Measurements from ENCODE around the gene ZMYND15. TPM values are rescaled to one million over a fixed set of nuclear protein-coding genes. Genes with fewer than 3 reads are reported as not detected.
A peak's percentile ranks its signal among the peaks of the same experiment; 100 is the strongest.

ZMYND15 gene
- total RNA-seq, 1 experiment from 2014 or later: 0.42 TPM

DNA sequence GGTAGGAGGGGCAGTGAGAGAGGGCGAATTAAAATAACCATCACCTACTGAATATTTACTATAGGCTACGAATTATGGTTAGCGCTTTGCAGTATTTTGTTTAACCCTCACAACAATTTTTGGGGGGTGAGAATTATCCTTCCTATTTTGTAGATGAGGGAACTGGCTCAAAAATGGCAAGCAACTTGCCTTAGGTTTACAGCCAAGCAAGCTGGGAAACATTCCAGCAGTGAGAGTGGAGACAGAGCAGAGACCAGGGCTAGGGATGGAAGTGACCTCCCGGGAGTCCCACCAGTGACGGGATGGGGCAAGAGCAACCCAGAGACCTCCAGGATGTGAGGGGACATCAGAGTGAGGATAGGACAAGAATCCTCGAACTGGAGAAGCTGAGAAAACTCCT is 46.9 kb downstream of the ZMYND15 start:
- 0 out of 7 replicates have a peak overlapping the region, but pooled peaks of 1 of the 3 experiments have one; percentile 26 for H3K27ac Mint-ChIP-seq
- no peak overlapping the region for H3T11ph ChIP-seq (ENCODE audit: low read length)
- H2BK12ac ChIP-seq (ENCODE audit: insufficient read length, low read depth, low read length): no peak overlapping the region
- peaks cover 29 to 39% of the 10 kb centered on the region in 2 experiments for H3K4me1 Mint-ChIP-seq
- no peak overlapping the region for H4K91ac ChIP-seq (ENCODE audit: insufficient read length, low read depth, low read length)
- H4K8ac ChIP-seq (replicated peaks; ENCODE audit: insufficient read length, low read depth, low read length): no peak overlapping the region
- no peak overlapping the region for H2BK120ac ChIP-seq (ENCODE audit: low read depth, low read length, poor library complexity, severe bottlenecking)
- H3K23ac ChIP-seq (ENCODE audit: insufficient read length, low read depth, low read length): no peak overlapping the region
- TF ChIP-seq, protein P1, sequence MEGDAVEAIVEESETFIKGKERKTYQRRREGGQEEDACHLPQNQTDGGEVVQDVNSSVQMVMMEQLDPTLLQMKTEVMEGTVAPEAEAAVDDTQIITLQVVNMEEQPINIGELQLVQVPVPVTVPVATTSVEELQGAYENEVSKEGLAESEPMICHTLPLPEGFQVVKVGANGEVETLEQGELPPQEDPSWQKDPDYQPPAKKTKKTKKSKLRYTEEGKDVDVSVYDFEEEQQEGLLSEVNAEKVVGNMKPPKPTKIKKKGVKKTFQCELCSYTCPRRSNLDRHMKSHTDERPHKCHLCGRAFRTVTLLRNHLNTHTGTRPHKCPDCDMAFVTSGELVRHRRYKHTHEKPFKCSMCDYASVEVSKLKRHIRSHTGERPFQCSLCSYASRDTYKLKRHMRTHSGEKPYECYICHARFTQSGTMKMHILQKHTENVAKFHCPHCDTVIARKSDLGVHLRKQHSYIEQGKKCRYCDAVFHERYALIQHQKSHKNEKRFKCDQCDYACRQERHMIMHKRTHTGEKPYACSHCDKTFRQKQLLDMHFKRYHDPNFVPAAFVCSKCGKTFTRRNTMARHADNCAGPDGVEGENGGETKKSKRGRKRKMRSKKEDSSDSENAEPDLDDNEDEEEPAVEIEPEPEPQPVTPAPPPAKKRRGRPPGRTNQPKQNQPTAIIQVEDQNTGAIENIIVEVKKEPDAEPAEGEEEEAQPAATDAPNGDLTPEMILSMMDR (conservative IDR thresholded peaks at IDR 0.05): no peak
- H3K9me3 ChIP-seq (ENCODE audit: control insufficient read depth, low read depth, low read length): no peaks in the 10 kb centered on the region
- H4K20me1 ChIP-seq (ENCODE audit: control insufficient read depth, insufficient read depth, insufficient read length): peaks cover 3% of the 10 kb centered on the region
- H2AFZ ChIP-seq (ENCODE audit: low read length): no peak overlapping the region
- no peak overlapping the region for H2BK5ac ChIP-seq (ENCODE audit: insufficient read length, low read length)
- H4K5ac ChIP-seq (ENCODE audit: insufficient read length, low read depth, low read length): no peak overlapping the region
- no peaks in the 10 kb centered on the region for H3K79me2 ChIP-seq (ENCODE audit: insufficient read depth, low read length)
- H2BK20ac ChIP-seq (ENCODE audit: low read depth, low read length, poor library complexity, severe bottlenecking): no peak overlapping the region
- peaks cover 51% of the 10 kb centered on the region for H3K27me3 ChIP-seq (ENCODE audit: insufficient read depth, low read length)
- H3K79me1 ChIP-seq (ENCODE audit: insufficient read depth, low read depth, low read length, poor library complexity, severe bottlenecking): no peaks in the 10 kb centered on the region
- no peak overlapping the region for H3K56ac ChIP-seq (ENCODE audit: insufficient read length, low read depth, low read length)
- H3K36me3 Mint-ChIP-seq (ENCODE audit: insufficient read depth in 1 of 3, low read depth in 3 of 3): no peaks in the 10 kb centered on the region; a peak in 1 of 7 replicates
- no CpG with 5 or more reads among the region's 6 CpGs for WGBS (ENCODE audit: extremely low coverage, insufficient read length, low lambda C conversion rate)
- no peak overlapping the region for H2BK15ac ChIP-seq (ENCODE audit: low read depth, low read length)
- no peak for DNase-seq
- H3K9ac ChIP-seq (ENCODE audit: extremely low read depth, insufficient read length, low read length): no peak overlapping the region
- no peaks in the 10 kb centered on the region; a peak in 1 of 5 replicates for H3K9me3 Mint-ChIP-seq
- H3K4me2 ChIP-seq (ENCODE audit: insufficient read depth, insufficient read length, low read length): no peak overlapping the region
- H3K18ac ChIP-seq (ENCODE audit: insufficient read length, low read depth, low read length): peak overlapping the region; percentile 11
- H3K4me3 Mint-ChIP-seq: no peak overlapping the region
- no peak overlapping the region for H3K14ac ChIP-seq (ENCODE audit: insufficient read depth, low read length)
- H3K4ac ChIP-seq (ENCODE audit: low read depth, low read length): no peak overlapping the region
- peaks cover 87% of the 10 kb centered on the region for H3K27me3 Mint-ChIP-seq (ENCODE audit: low read depth)
- H3K23me2 ChIP-seq (ENCODE audit: insufficient read length, low read depth, low read length, poor library complexity, severe bottlenecking): peaks cover 17% of the 10 kb centered on the region
- peaks cover 2% of the 10 kb centered on the region; the same call in 1 of the 2 replicates for H3K4me1 ChIP-seq (ENCODE audit: insufficient read depth, low read length)
- no peak overlapping the region for H2AK5ac ChIP-seq (ENCODE audit: insufficient read length, low read length)
- H3K27ac ChIP-seq (ENCODE audit: insufficient read length, low read depth, low read length): no peak overlapping the region
